ENCODE results near the gene RFC3.

The RFC3 gene

GRCh38 chr13:33884531-33885220 is 66.7 kb downstream of the RFC3 start:
- no peak for DNase-seq
- in situ Hi-C loops (cut with MboI; ENCODE audit: low pct_unique_long_range_greater_than_20kb, low sequenced_read_pairs): no loop called here
